Gastroesophageal sphincter (tissue), 3 donors: ENCODE results near the gene TBRG4.

ENCODE experiments used
- CTCF ChIP-seq, 4 experiments: fragments of 200-600 bp in 2 of 4; fragments of 450-650 bp in 2 of 4; sonication (generic) in 1 of 4; IDR thresholded peaks; one replicate each; pipeline ENCODE4 v1.5.1; 2017 to 2019; ENCODE audit warnings: antibody characterized with exemption in 4 of 4, mild to moderate bottlenecking in 2 of 4, moderate library complexity in 2 of 4
- POLR2A ChIP-seq, 2 donors: fragments of 450-650 bp; IDR thresholded peaks; one replicate each; pipeline ENCODE4 v1.6.1; 2017; ENCODE audit warnings: antibody characterized with exemption in 2 of 2, mild to moderate bottlenecking in 2 of 2, moderate library complexity in 1 of 2
- POLR2AphosphoS5 ChIP-seq: sonication (generic); formaldehyde crosslinking; IDR thresholded peaks from one replicate; pipeline ENCODE4 v1.6.1; 2017; ENCODE audit warnings: antibody characterized with exemption

- TF ChIP-seq CTCF (IDR thresholded peaks at IDR 0.05) (no peak), POLR2A (IDR thresholded peaks at IDR 0.05) (no peak), POLR2AphosphoS5 (no peak)
Observed at GRCh38 chr7:45114926-45115325, 3.4 kb upstream of the TBRG4 start.
